GM23338 (cell line): ENCODE results near the gene RFX8. TPM values are rescaled to one million over a fixed set of nuclear protein-coding genes. Genes with fewer than 3 reads are reported as not detected.

ENCODE experiments used
- ATAC-seq: fragments of 200-7000 bp; cut with Tn5 transposase; 3 replicates; pipeline ENCODE4 v1.9.1; 2020
- DNase-seq: peaks from one replicate; pipeline ENCODE4 v3.0.0-alpha.2; 2015; ENCODE audit warnings: low spot score
- H2AFZ ChIP-seq: fragments of 200-600 bp; sonication (generic); 2 replicates; pipeline ENCODE4 v1.8.0; 2016; ENCODE audit warnings: antibody characterized with exemption, mild to moderate bottlenecking, moderate library complexity
- H3F3A ChIP-seq: fragments of 200-600 bp; sonication (generic); replicated peaks from 2 replicates; pipeline ENCODE4 v1.8.0; 2017; ENCODE audit warnings: antibody characterized with exemption, mixed run types, low read depth
- H3K27ac ChIP-seq: fragments of 200-600 bp; sonication (generic); 2 replicates; pipeline ENCODE4 v1.6.1; 2016; ENCODE audit warnings: low read depth
- H3K27me3 ChIP-seq: fragments of 200-600 bp; sonication (generic); 2 replicates; pipeline ENCODE4 v1.8.0; 2016; ENCODE audit warnings: mild to moderate bottlenecking, mixed run types, moderate library complexity; ENCODE audit not compliant: insufficient read depth
- H3K36me3 ChIP-seq: fragments of 200-600 bp; sonication (generic); 2 replicates; pipeline ENCODE4 v1.8.0; 2016; ENCODE audit warnings: mild to moderate bottlenecking; ENCODE audit not compliant: insufficient read depth
- H3K4me1 ChIP-seq: fragments of 200-600 bp; sonication (generic); 2 replicates; pipeline ENCODE4 v1.8.0; 2016; ENCODE audit warnings: mild to moderate bottlenecking, moderate library complexity; ENCODE audit not compliant: insufficient read depth
- H3K4me2 ChIP-seq: fragments of 200-600 bp; sonication (generic); 2 replicates; pipeline ENCODE4 v1.7.1; 2017; ENCODE audit warnings: mixed run types
- H3K4me3 ChIP-seq: fragments of 200-600 bp; sonication (generic); 2 replicates; pipeline ENCODE4 v1.6.1; 2016; ENCODE audit warnings: mixed run types
- H3K79me2 ChIP-seq: fragments of 200-600 bp; sonication (generic); replicated peaks from 2 replicates; pipeline ENCODE4 v1.8.0; 2017; ENCODE audit warnings: mild to moderate bottlenecking; ENCODE audit not compliant: insufficient read depth
- H3K9me2 ChIP-seq: fragments of 200-600 bp; sonication (generic); 2 replicates; pipeline ENCODE4 v1.8.0; 2017; ENCODE audit not compliant: insufficient read depth
- H4K20me1 ChIP-seq: fragments of 200-600 bp; sonication (generic); replicated peaks from 2 replicates; pipeline ENCODE4 v1.8.0; 2017; ENCODE audit warnings: mild to moderate bottlenecking; ENCODE audit not compliant: insufficient read depth
- H3K27ac Mint-ChIP-seq: 2 replicates; pipeline ENCODE4 v1.8.0; 2020; ENCODE audit warnings: inconsistent platforms, mild to moderate bottlenecking, moderate library complexity, mixed read lengths
- H3K27me3 Mint-ChIP-seq: 3 replicates; pipeline ENCODE4 v1.8.0; 2022; ENCODE audit warnings: low read depth, mild to moderate bottlenecking, moderate library complexity, mixed read lengths, inconsistent platforms; ENCODE audit not compliant: insufficient read depth, poor library complexity
- H3K36me3 Mint-ChIP-seq: 3 replicates; pipeline ENCODE4 v1.8.0; 2021; ENCODE audit warnings: low read depth, mild to moderate bottlenecking, inconsistent platforms, moderate library complexity, mixed read lengths
- H3K4me1 Mint-ChIP-seq: 3 replicates; pipeline ENCODE4 v1.8.0; 2020; ENCODE audit warnings: mild to moderate bottlenecking, inconsistent platforms, mixed read lengths
- H3K4me3 Mint-ChIP-seq: 3 replicates; pipeline ENCODE4 v1.8.0; 2021; ENCODE audit warnings: moderate library complexity, mild to moderate bottlenecking, inconsistent platforms, mixed read lengths
- H3K9me3 Mint-ChIP-seq: 3 replicates; pipeline ENCODE4 v1.8.0; 2020; ENCODE audit warnings: moderate library complexity, mild to moderate bottlenecking, inconsistent platforms, mixed read lengths
- CREB1 ChIP-seq: fragments of 250-450 bp; sonication (Bioruptor Pico); IDR thresholded peaks from 2 replicates; pipeline ENCODE4 v1.5.0; 2020; ENCODE audit warnings: low read depth, mild to moderate bottlenecking, moderate library complexity
- EZH2 ChIP-seq: fragments of 200-600 bp; sonication (generic); IDR thresholded peaks from one replicate; pipeline ENCODE4 v1.8.0; 2017; ENCODE audit warnings: antibody characterized with exemption, mild to moderate bottlenecking, low read depth; ENCODE audit not compliant: unreplicated experiment
- EZH2phosphoT487 ChIP-seq: fragments of 200-600 bp; sonication (generic); IDR thresholded peaks from one replicate; pipeline ENCODE4 v1.8.1; 2018; ENCODE audit warnings: antibody characterized with exemption; ENCODE audit not compliant: unreplicated experiment
- JUNB ChIP-seq: IDR thresholded peaks from one replicate; pipeline ENCODE4 v1.6.1; 2016; ENCODE audit warnings: antibody characterized with exemption; ENCODE audit not compliant: unreplicated experiment
- NANOG ChIP-seq: IDR thresholded peaks from 2 replicates; pipeline ENCODE4 v1.6.1; 2016; ENCODE audit warnings: antibody characterized with exemption, borderline replicate concordance
- POLR2AphosphoS5 ChIP-seq: IDR thresholded peaks from 2 replicates; pipeline ENCODE4 v1.6.1; 2016; ENCODE audit warnings: antibody characterized with exemption, low read depth
- STAT1 ChIP-seq: IDR thresholded peaks from one replicate; pipeline ENCODE4 v1.6.1; 2016; ENCODE audit warnings: antibody characterized with exemption; ENCODE audit not compliant: unreplicated experiment
- ZNF114 ChIP-seq: fragments of 250-450 bp; sonication (Bioruptor Pico); IDR thresholded peaks from 2 replicates; pipeline ENCODE4 v1.5.0; 2020; ENCODE audit warnings: mild to moderate bottlenecking, moderate library complexity
- ZNF331 ChIP-seq: fragments of 250-450 bp; sonication (Bioruptor Pico); IDR thresholded peaks from 2 replicates; pipeline ENCODE4 v1.5.0; 2020; ENCODE audit warnings: low read depth, mild to moderate bottlenecking, moderate library complexity
- polyA plus RNA-seq: library from polyadenylated mRNA; unstranded; fragments of >200 nt; fragmentation: Nextera tagmentation; extraction: Ambion mirVana; gene quantifications from 2 replicates; pipeline ENCODE4 v1.2.1, GENCODE V29; 2016
- total RNA-seq: library from RNA; depleted of rRNA; stranded (reverse); fragments of >200 nt; shearing (Covaris generic); gene quantifications from 2 replicates; pipeline ENCODE4 v1.2.3, GENCODE V29; 2014
- TF ChIP-seq, protein P1 (sequence below), 2 experiments: fragments of 200-600 bp in 1 of 2; sonication (generic) in 1 of 2; conservative IDR thresholded peaks; 2 replicates each; pipeline versions ENCODE4 v1.5.1 to v1.6.1; 2016 to 2017; ENCODE audit warnings: antibody characterized with exemption in 2 of 2, low read depth in 2 of 2, mild to moderate bottlenecking in 2 of 2, moderate library complexity in 1 of 2
- TF ChIP-seq, protein P2 (sequence below): IDR thresholded peaks from 2 replicates; pipeline ENCODE4 v1.6.1; 2016; ENCODE audit warnings: antibody characterized with exemption
- TF ChIP-seq, protein P3 (sequence below): IDR thresholded peaks from one replicate; pipeline ENCODE4 v1.6.1; 2018; ENCODE audit warnings: antibody characterized with exemption; ENCODE audit not compliant: unreplicated experiment
- TF ChIP-seq, protein P4 (sequence below): fragments of 250-450 bp; sonication (Bioruptor Pico); IDR thresholded peaks from 2 replicates; pipeline ENCODE4 v1.5.0; 2020; ENCODE audit warnings: mild to moderate bottlenecking, moderate library complexity

The RFX8 gene
- total and polyA plus RNA-seq, 2 experiments from 2014 or later, result 0.65 to 1.5 TPM

DNA sequence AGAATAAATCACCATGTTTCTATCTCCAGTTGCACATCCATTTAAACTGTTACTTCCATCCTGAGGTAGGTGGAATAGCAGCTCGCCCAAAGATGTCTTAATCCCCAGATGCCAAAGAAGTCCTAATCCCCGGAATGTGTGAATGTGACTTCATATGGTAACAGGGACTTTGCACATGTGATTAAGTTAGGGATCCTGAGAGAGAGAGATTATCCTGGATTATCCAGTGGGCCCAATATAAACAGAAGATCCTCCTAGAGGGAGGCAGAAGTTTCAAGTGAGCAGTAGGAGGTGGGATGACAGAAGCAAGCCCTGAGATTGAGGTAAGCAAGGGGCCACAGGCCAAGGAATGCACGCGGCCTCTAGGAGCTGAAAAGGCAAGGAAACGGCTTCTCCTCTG lies 107.4 kb downstream of the RFX8 start:
- peaks cover 6% of the 10 kb centered on the region; the same call in 2 of the 3 replicates for H3K4me1 Mint-ChIP-seq
- H3K36me3 Mint-ChIP-seq, result no peaks in the 10 kb centered on the region
- Histone ChIP-seq H3F3A (no peaks in the 10 kb centered on the region), H3K27ac (no peak overlapping the region), H3K4me1 (no peaks in the 10 kb centered on the region), H3K4me2 (no peak overlapping the region), H2AFZ (no peak overlapping the region), H4K20me1 (no peaks in the 10 kb centered on the region), H3K36me3 (no peaks in the 10 kb centered on the region), H3K9me2 (no peaks in the 10 kb centered on the region), H3K27me3 (no peaks in the 10 kb centered on the region), H3K4me3 (no peak overlapping the region), H3K79me2 (no peaks in the 10 kb centered on the region)
- H3K4me3 Mint-ChIP-seq, result no peak overlapping the region
- DNase-seq, result no peak
- H3K27me3 Mint-ChIP-seq, result peaks cover 3% of the 10 kb centered on the region
- H3K27ac Mint-ChIP-seq, result no peak overlapping the region
- ATAC-seq, result no peak
- no peak for TF ChIP-seq EZH2phosphoT487
- TF ChIP-seq ZNF114 (CRISPR knock-in tag), result no peak
- TF ChIP-seq POLR2AphosphoS5, result no peak
- TF ChIP-seq, protein P1, sequence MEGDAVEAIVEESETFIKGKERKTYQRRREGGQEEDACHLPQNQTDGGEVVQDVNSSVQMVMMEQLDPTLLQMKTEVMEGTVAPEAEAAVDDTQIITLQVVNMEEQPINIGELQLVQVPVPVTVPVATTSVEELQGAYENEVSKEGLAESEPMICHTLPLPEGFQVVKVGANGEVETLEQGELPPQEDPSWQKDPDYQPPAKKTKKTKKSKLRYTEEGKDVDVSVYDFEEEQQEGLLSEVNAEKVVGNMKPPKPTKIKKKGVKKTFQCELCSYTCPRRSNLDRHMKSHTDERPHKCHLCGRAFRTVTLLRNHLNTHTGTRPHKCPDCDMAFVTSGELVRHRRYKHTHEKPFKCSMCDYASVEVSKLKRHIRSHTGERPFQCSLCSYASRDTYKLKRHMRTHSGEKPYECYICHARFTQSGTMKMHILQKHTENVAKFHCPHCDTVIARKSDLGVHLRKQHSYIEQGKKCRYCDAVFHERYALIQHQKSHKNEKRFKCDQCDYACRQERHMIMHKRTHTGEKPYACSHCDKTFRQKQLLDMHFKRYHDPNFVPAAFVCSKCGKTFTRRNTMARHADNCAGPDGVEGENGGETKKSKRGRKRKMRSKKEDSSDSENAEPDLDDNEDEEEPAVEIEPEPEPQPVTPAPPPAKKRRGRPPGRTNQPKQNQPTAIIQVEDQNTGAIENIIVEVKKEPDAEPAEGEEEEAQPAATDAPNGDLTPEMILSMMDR (conservative IDR thresholded peaks at IDR 0.05; ENCODE audit: low read depth in 2 of 2), result no peak
- no peak for TF ChIP-seq ZNF331 (CRISPR knock-in tag)
- TF ChIP-seq, protein P2, sequence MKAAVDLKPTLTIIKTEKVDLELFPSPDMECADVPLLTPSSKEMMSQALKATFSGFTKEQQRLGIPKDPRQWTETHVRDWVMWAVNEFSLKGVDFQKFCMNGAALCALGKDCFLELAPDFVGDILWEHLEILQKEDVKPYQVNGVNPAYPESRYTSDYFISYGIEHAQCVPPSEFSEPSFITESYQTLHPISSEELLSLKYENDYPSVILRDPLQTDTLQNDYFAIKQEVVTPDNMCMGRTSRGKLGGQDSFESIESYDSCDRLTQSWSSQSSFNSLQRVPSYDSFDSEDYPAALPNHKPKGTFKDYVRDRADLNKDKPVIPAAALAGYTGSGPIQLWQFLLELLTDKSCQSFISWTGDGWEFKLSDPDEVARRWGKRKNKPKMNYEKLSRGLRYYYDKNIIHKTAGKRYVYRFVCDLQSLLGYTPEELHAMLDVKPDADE, result no peak
- TF ChIP-seq, protein P3, sequence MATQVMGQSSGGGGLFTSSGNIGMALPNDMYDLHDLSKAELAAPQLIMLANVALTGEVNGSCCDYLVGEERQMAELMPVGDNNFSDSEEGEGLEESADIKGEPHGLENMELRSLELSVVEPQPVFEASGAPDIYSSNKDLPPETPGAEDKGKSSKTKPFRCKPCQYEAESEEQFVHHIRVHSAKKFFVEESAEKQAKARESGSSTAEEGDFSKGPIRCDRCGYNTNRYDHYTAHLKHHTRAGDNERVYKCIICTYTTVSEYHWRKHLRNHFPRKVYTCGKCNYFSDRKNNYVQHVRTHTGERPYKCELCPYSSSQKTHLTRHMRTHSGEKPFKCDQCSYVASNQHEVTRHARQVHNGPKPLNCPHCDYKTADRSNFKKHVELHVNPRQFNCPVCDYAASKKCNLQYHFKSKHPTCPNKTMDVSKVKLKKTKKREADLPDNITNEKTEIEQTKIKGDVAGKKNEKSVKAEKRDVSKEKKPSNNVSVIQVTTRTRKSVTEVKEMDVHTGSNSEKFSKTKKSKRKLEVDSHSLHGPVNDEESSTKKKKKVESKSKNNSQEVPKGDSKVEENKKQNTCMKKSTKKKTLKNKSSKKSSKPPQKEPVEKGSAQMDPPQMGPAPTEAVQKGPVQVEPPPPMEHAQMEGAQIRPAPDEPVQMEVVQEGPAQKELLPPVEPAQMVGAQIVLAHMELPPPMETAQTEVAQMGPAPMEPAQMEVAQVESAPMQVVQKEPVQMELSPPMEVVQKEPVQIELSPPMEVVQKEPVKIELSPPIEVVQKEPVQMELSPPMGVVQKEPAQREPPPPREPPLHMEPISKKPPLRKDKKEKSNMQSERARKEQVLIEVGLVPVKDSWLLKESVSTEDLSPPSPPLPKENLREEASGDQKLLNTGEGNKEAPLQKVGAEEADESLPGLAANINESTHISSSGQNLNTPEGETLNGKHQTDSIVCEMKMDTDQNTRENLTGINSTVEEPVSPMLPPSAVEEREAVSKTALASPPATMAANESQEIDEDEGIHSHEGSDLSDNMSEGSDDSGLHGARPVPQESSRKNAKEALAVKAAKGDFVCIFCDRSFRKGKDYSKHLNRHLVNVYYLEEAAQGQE, result no peak
- TF ChIP-seq EZH2, result no peak
- no peak for TF ChIP-seq JUNB
- TF ChIP-seq, protein P4, sequence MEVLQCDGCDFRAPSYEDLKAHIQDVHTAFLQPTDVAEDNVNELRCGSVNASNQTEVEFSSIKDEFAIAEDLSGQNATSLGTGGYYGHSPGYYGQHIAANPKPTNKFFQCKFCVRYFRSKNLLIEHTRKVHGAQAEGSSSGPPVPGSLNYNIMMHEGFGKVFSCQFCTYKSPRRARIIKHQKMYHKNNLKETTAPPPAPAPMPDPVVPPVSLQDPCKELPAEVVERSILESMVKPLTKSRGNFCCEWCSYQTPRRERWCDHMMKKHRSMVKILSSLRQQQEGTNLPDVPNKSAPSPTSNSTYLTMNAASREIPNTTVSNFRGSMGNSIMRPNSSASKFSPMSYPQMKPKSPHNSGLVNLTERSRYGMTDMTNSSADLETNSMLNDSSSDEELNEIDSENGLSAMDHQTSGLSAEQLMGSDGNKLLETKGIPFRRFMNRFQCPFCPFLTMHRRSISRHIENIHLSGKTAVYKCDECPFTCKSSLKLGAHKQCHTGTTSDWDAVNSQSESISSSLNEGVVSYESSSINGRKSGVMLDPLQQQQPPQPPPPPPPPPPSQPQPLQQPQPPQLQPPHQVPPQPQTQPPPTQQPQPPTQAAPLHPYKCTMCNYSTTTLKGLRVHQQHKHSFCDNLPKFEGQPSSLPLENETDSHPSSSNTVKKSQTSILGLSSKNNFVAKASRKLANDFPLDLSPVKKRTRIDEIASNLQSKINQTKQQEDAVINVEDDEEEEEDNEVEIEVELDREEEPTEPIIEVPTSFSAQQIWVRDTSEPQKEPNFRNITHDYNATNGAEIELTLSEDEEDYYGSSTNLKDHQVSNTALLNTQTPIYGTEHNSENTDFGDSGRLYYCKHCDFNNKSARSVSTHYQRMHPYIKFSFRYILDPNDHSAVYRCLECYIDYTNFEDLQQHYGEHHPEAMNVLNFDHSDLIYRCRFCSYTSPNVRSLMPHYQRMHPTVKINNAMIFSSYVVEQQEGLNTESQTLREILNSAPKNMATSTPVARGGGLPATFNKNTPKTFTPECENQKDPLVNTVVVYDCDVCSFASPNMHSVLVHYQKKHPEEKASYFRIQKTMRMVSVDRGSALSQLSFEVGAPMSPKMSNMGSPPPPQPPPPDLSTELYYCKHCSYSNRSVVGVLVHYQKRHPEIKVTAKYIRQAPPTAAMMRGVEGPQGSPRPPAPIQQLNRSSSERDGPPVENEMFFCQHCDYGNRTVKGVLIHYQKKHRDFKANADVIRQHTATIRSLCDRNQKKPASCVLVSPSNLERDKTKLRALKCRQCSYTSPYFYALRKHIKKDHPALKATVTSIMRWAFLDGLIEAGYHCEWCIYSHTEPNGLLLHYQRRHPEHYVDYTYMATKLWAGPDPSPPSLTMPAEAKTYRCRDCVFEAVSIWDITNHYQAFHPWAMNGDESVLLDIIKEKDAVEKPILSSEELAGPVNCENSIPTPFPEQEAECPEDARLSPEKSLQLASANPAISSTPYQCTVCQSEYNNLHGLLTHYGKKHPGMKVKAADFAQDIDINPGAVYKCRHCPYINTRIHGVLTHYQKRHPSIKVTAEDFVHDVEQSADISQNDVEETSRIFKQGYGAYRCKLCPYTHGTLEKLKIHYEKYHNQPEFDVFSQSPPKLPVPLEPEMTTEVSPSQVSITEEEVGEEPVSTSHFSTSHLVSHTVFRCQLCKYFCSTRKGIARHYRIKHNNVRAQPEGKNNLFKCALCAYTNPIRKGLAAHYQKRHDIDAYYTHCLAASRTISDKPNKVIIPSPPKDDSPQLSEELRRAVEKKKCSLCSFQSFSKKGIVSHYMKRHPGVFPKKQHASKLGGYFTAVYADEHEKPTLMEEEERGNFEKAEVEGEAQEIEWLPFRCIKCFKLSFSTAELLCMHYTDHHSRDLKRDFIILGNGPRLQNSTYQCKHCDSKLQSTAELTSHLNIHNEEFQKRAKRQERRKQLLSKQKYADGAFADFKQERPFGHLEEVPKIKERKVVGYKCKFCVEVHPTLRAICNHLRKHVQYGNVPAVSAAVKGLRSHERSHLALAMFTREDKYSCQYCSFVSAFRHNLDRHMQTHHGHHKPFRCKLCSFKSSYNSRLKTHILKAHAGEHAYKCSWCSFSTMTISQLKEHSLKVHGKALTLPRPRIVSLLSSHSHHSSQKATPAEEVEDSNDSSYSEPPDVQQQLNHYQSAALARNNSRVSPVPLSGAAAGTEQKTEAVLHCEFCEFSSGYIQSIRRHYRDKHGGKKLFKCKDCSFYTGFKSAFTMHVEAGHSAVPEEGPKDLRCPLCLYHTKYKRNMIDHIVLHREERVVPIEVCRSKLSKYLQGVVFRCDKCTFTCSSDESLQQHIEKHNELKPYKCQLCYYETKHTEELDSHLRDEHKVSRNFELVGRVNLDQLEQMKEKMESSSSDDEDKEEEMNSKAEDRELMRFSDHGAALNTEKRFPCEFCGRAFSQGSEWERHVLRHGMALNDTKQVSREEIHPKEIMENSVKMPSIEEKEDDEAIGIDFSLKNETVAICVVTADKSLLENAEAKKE (CRISPR knock-in tag), result no peak
- no peak for TF ChIP-seq NANOG
- TF ChIP-seq CREB1, result no peak
- no peak for TF ChIP-seq STAT1
- no peaks in the 10 kb centered on the region; the same call in 2 of the 3 replicates for H3K9me3 Mint-ChIP-seq
